DMS79 (cell line): ENCODE results near the gene FAM24B.
"Not testable (repeated sequence)": the region's sequence is repeated elsewhere in the genome, so short reads cannot be mapped to it uniquely, and the experiment has no call there.

Experiments used
- DNase-seq: peaks from one replicate; lab custom pipeline; 2025; lab: John Stamatoyannopoulos, UW

FAM24B gene

GRCh38 chr10:122879339-122880273 lies at the start of gene FAM24B:
TSS of gene FAM24B (minus strand) at chr10:122879581. CDS start at chr10:122850515, 29,066 bp downstream.
- peak; percentile 77 for DNase-seq

- no peak for DNase-seq
Measured at GRCh38 chr10:122915700-122916099, 36.3 kb upstream of the FAM24B start.

GRCh38 chr10:122911889-122912484 lies 32.6 kb upstream of the FAM24B start:
- DNase-seq, result no peak

GRCh38 chr10:122910310-122910709 lies 30.9 kb upstream of the FAM24B start, which contains the start of gene FAM24A:
TSS of gene FAM24A (plus strand) at chr10:122910610. CDS start at chr10:122911635, 1,025 bp downstream.
- no peak for DNase-seq

- DNase-seq, result not testable (repeated sequence)
Measured at GRCh38 chr10:122903861-122904260, 24.5 kb upstream of the FAM24B start.

GRCh38 chr10:122894261-122894944 lies 15.0 kb upstream of the FAM24B start:
- no peak for DNase-seq

- DNase-seq, result no peak
Measured at GRCh38 chr10:122884166-122884565, 4.8 kb upstream of the FAM24B start.

- no peak for DNase-seq
Measured at GRCh38 chr10:122882766-122883165, 3.4 kb upstream of the FAM24B start.

- peak; percentile 7 for DNase-seq
Measured at GRCh38 chr10:122878799-122879338, 512 bp downstream of the FAM24B start.

- no peak for DNase-seq
Measured at GRCh38 chr10:122877264-122877663, 2.1 kb downstream of the FAM24B start.

GRCh38 chr10:122876467-122876855 lies 2.9 kb downstream of the FAM24B start:
- DNase-seq, result no peak

- DNase-seq, result peak; percentile 74
Measured at GRCh38 chr10:122875843-122876466, 3.4 kb downstream of the FAM24B start.

- DNase-seq, result not testable (repeated sequence)
Measured at GRCh38 chr10:122871947-122872346, 7.4 kb downstream of the FAM24B start.

GRCh38 chr10:122868768-122869167 lies 10.6 kb downstream of the FAM24B start:
- not testable (repeated sequence) for DNase-seq

- not testable (repeated sequence) for DNase-seq
Measured at GRCh38 chr10:122866757-122867482, 12.5 kb downstream of the FAM24B start.

- DNase-seq, result no peak
Measured at GRCh38 chr10:122864901-122865300, 14.5 kb downstream of the FAM24B start.

GRCh38 chr10:122864194-122864592 lies 15.2 kb downstream of the FAM24B start:
- DNase-seq, result no peak

- no peak for DNase-seq
Measured at GRCh38 chr10:122863216-122864193, 15.9 kb downstream of the FAM24B start.

GRCh38 chr10:122861711-122862161 lies 17.6 kb downstream of the FAM24B start:
- no peak for DNase-seq

- no peak for DNase-seq
Measured at GRCh38 chr10:122859527-122859926, 19.9 kb downstream of the FAM24B start.
